GM18951 (cell line): ENCODE results near the gene COL11A2.
"Not testable (repeated sequence)": the region's sequence is repeated elsewhere in the genome, so short reads cannot be mapped to it uniquely, and the experiment has no call there.

Source experiments
- POLR2A ChIP-seq: IDR thresholded peaks from 4 replicates; pipeline ENCODE4 v1.6.1; 2011; ENCODE audit warnings: mild to moderate bottlenecking; ENCODE audit not compliant: insufficient read length, insufficient read depth; ENCODE audit errors: extremely low read depth
- in situ Hi-C: fragments of 300-500 bp; cut with MboI; formaldehyde crosslinking; loops from one replicate; pipeline ENCODE4 v1.12.0; 2022; ENCODE audit warnings: low sequenced_read_pairs, mixed read lengths, inconsistent platforms; ENCODE audit not compliant: unreplicated experiment

COL11A2 gene

GRCh38 chr6:33192105-33192646 lies at the start of gene COL11A2:
Gene COL11A2 (minus strand): TSS chr6:33192467. CDS start chr6:33192240, 227 bp downstream.
- in situ Hi-C loops = no loop called here

GRCh38 chr6:33241968-33242367 lies 49.7 kb upstream of the COL11A2 start:
- TF ChIP-seq POLR2A = no peak
- in situ Hi-C loops = no loop called here

More at GRCh38 chr6:33192105-33192646, at the start of gene COL11A2:
- TF ChIP-seq POLR2A = no peak

- in situ Hi-C loops = no loop called here
- TF ChIP-seq POLR2A = no peak
Observed at GRCh38 chr6:33237741-33238140, 45.5 kb upstream of the COL11A2 start.

- no peak for TF ChIP-seq POLR2A
- in situ Hi-C loops = no loop called here
Observed at GRCh38 chr6:33236852-33237251, 44.6 kb upstream of the COL11A2 start.

- in situ Hi-C loops = no loop called here
Observed at GRCh38 chr6:33236328-33236727, 44.1 kb upstream of the COL11A2 start.

GRCh38 chr6:33235221-33235634 lies 43.0 kb upstream of the COL11A2 start:
- in situ Hi-C loops = no loop called here

More at GRCh38 chr6:33236328-33236727, 44.1 kb upstream of the COL11A2 start:
- no peak for TF ChIP-seq POLR2A

GRCh38 chr6:33226503-33227120 lies 34.3 kb upstream of the COL11A2 start:
- in situ Hi-C loops = not testable (repeated sequence)

More at GRCh38 chr6:33235221-33235634, 43.0 kb upstream of the COL11A2 start:
- no peak for TF ChIP-seq POLR2A

GRCh38 chr6:33217681-33218080 lies 25.4 kb upstream of the COL11A2 start:
- in situ Hi-C loops = no loop called here
- no peak for TF ChIP-seq POLR2A

- in situ Hi-C loops = no loop called here
- TF ChIP-seq POLR2A = no peak
Observed at GRCh38 chr6:33217246-33217645, 25.0 kb upstream of the COL11A2 start.

GRCh38 chr6:33216117-33216649 lies 23.9 kb upstream of the COL11A2 start:
- in situ Hi-C loops = no loop called here
- no peak for TF ChIP-seq POLR2A

GRCh38 chr6:33215271-33216116 lies 23.2 kb upstream of the COL11A2 start:
- no peak for TF ChIP-seq POLR2A
- in situ Hi-C loops = no loop called here

- in situ Hi-C loops = no loop called here
- no peak for TF ChIP-seq POLR2A
Observed at GRCh38 chr6:33213989-33214335, 21.7 kb upstream of the COL11A2 start.

GRCh38 chr6:33213166-33213988 lies 21.1 kb upstream of the COL11A2 start:
- in situ Hi-C loops = no loop called here
- TF ChIP-seq POLR2A = no peak
